NCI-H1694 treated with DMSO at 0.1 percent for 48 hours (cell line): ENCODE measurements around the gene ARFGEF3.
A peak's percentile ranks its signal among the peaks of the same experiment; 100 is the strongest.

ENCODE experiments used
- DNase-seq: peaks from one replicate; lab custom pipeline; 2025; lab: John Stamatoyannopoulos, UW

ARFGEF3 gene

GRCh38 chr6:138215093-138215782 lies 53.5 kb downstream of the ARFGEF3 start:
- no peak for DNase-seq

GRCh38 chr6:138218449-138218848 lies 56.7 kb downstream of the ARFGEF3 start, which contains the start of gene PBOV1:
TSS of gene PBOV1 (minus strand) at chr6:138218491. CDS start at chr6:138218395, 96 bp downstream.
- no peak for DNase-seq

GRCh38 chr6:138219398-138219797 lies 57.7 kb downstream of the ARFGEF3 start:
- DNase-seq: no peak

GRCh38 chr6:138219901-138220300 lies 58.2 kb downstream of the ARFGEF3 start:
- no peak for DNase-seq

- no peak for DNase-seq
These were observed 61.3 kb downstream of the ARFGEF3 start for GRCh38 chr6:138222901-138223546.

GRCh38 chr6:138225953-138226352 lies 64.2 kb downstream of the ARFGEF3 start:
- DNase-seq: no peak

GRCh38 chr6:138226700-138227315 lies 65.1 kb downstream of the ARFGEF3 start:
- no peak for DNase-seq

GRCh38 chr6:138227316-138227781 lies 65.6 kb downstream of the ARFGEF3 start:
- no peak for DNase-seq

- DNase-seq: no peak
These were observed 67.3 kb downstream of the ARFGEF3 start for GRCh38 chr6:138229072-138229471.

- DNase-seq: no peak
These were observed 68.0 kb downstream of the ARFGEF3 start for GRCh38 chr6:138229663-138230179.

- DNase-seq: no peak
These were observed 68.5 kb downstream of the ARFGEF3 start for GRCh38 chr6:138230221-138230620.

GRCh38 chr6:138230759-138231380 lies 69.1 kb downstream of the ARFGEF3 start:
- DNase-seq: no peak

GRCh38 chr6:138231381-138231886 lies 69.7 kb downstream of the ARFGEF3 start:
- no peak for DNase-seq

GRCh38 chr6:138234363-138234762 lies 72.6 kb downstream of the ARFGEF3 start:
- no peak for DNase-seq

GRCh38 chr6:138235205-138235604 lies 73.5 kb downstream of the ARFGEF3 start:
- DNase-seq: no peak

- no peak for DNase-seq
These were observed 74.0 kb downstream of the ARFGEF3 start for GRCh38 chr6:138235693-138236092.

GRCh38 chr6:138237463-138237862 lies 75.7 kb downstream of the ARFGEF3 start:
- no peak for DNase-seq

- no peak for DNase-seq
These were observed 76.6 kb downstream of the ARFGEF3 start for GRCh38 chr6:138238368-138238767.

- no peak for DNase-seq
These were observed 78.0 kb downstream of the ARFGEF3 start for GRCh38 chr6:138239774-138240173.

- DNase-seq: peak; percentile 24
These were observed 78.9 kb downstream of the ARFGEF3 start for GRCh38 chr6:138240476-138241245.

- DNase-seq: no peak
These were observed 79.6 kb downstream of the ARFGEF3 start for GRCh38 chr6:138241381-138241780.
